ENCODE data around the gene TRAPPC8. TPM values are rescaled to one million over a fixed set of nuclear protein-coding genes. Genes with fewer than 3 reads are reported as not detected.
"Not testable (repeated sequence)": the region's sequence is repeated elsewhere in the genome, so short reads cannot be mapped to it uniquely, and the experiment has no call there.

The TRAPPC8 gene
- total RNA-seq, 4 donors from 2014 or later, result 43.7 to 58.6 (median 48.3) TPM

- peaks cover 0 to 5% (median 0%) of the 10 kb centered on the region in 4 donors for H3K4me1 ChIP-seq
- H3K36me3 ChIP-seq, result no peaks in the 10 kb centered on the region
- no peak for DNase-seq
- no peak for TF ChIP-seq CTCF (IDR thresholded peaks at IDR 0.05)
- TF ChIP-seq POLR2A (IDR thresholded peaks at IDR 0.05), result no peak
- no peaks in the 10 kb centered on the region for H3K27me3 ChIP-seq
- no peak overlapping the region for H3K27ac ChIP-seq
- peaks cover 0 to 20% (median 1%) of the 10 kb centered on the region in 4 donors for H3K9me3 ChIP-seq
- H3K4me3 ChIP-seq, result no peak overlapping the region
Observed at GRCh38 chr18:31970617-31971016, 27.7 kb upstream of the TRAPPC8 start.

- Histone ChIP-seq H3K4me1 (peaks cover 0 to 5% (median 0%) of the 10 kb centered on the region in 4 donors), H3K36me3 (no peaks in the 10 kb centered on the region), H3K27me3 (no peaks in the 10 kb centered on the region), H3K4me3 (no peak overlapping the region), H3K27ac (peak overlapping the region in 2 of 4 donors; percentile 13 to 53), H3K9me3 (no peaks in the 10 kb centered on the region)
- no peak for DNase-seq
- TF ChIP-seq CTCF (IDR thresholded peaks at IDR 0.05) (no peak), POLR2A (IDR thresholded peaks at IDR 0.05) (no peak)
Observed at GRCh38 chr18:31965316-31965970, 22.5 kb upstream of the TRAPPC8 start.

GRCh38 chr18:31957728-31958127 lies 14.8 kb upstream of the TRAPPC8 start:
- no peaks in the 10 kb centered on the region for H3K27me3 ChIP-seq
- no peak for DNase-seq
- H3K36me3 ChIP-seq, result no peaks in the 10 kb centered on the region
- TF ChIP-seq POLR2A (IDR thresholded peaks at IDR 0.05) (no peak), CTCF (IDR thresholded peaks at IDR 0.05) (peak in 2 of 6 experiments; percentile 25 to 30)
- H3K4me3 ChIP-seq, result no peak overlapping the region
- no peaks in the 10 kb centered on the region for H3K9me3 ChIP-seq
- peak overlapping the region in 1 of 4 donors; percentile 58 for H3K27ac ChIP-seq
- H3K4me1 ChIP-seq, result peaks cover 0 to 4% (median 0%) of the 10 kb centered on the region in 4 donors

- Histone ChIP-seq H3K27me3 (no peaks in the 10 kb centered on the region), H3K9me3 (no peaks in the 10 kb centered on the region), H3K4me3 (no peak overlapping the region), H3K27ac (peak overlapping the region in 1 of 4 donors; percentile 77), H3K4me1 (peaks cover 0 to 7% (median 0%) of the 10 kb centered on the region in 4 donors), H3K36me3 (no peaks in the 10 kb centered on the region)
- peak in 2 of 3 donors; percentile 70 to 90 for DNase-seq
- TF ChIP-seq CTCF (IDR thresholded peaks at IDR 0.05), result no peak
- TF ChIP-seq POLR2A (IDR thresholded peaks at IDR 0.05), result no peak
Observed at GRCh38 chr18:31954349-31954748, 11.4 kb upstream of the TRAPPC8 start.

- not testable (repeated sequence) for DNase-seq, H3K9me3 ChIP-seq, H3K36me3 ChIP-seq, H3K4me3 ChIP-seq, H3K27me3 ChIP-seq, H3K27ac ChIP-seq, H3K4me1 ChIP-seq
Observed at GRCh38 chr18:31953699-31954098, 10.8 kb upstream of the TRAPPC8 start.

- DNase-seq, result no peak
- H3K36me3 ChIP-seq, result no peaks in the 10 kb centered on the region
- no peak for TF ChIP-seq POLR2A (IDR thresholded peaks at IDR 0.05)
- TF ChIP-seq CTCF (IDR thresholded peaks at IDR 0.05), result no peak
- no peak overlapping the region for H3K27ac ChIP-seq
- H3K27me3 ChIP-seq, result no peaks in the 10 kb centered on the region
- H3K4me3 ChIP-seq, result no peak overlapping the region
- H3K9me3 ChIP-seq, result no peaks in the 10 kb centered on the region
- H3K4me1 ChIP-seq, result peaks cover 0 to 5% (median 0%) of the 10 kb centered on the region in 4 donors
Observed at GRCh38 chr18:31952223-31952622, 9.3 kb upstream of the TRAPPC8 start.

All from Peyer's patch (tissue), 4 donors.